GM12891 (cell line): Measurements from ENCODE around the gene CNTN4.

Source experiments
- POLR2AphosphoS5 ChIP-seq: IDR thresholded peaks from 2 replicates; pipeline ENCODE4 v1.6.1; 2011; ENCODE audit warnings: low read depth, low read length, control low read depth
- SPI1 ChIP-seq: IDR thresholded peaks from 2 replicates; pipeline ENCODE4 v1.6.1; 2011; ENCODE audit warnings: low read depth, low read length, control low read depth

GRCh38 chr3:2446146-2446545 lies 347.5 kb downstream of the CNTN4 start:
- TF ChIP-seq SPI1 (no peak), POLR2AphosphoS5 (no peak)
